Transverse colon (tissue), 3 donors: Measurements from ENCODE around the gene IL1F10.

ENCODE experiments used
- EP300 ChIP-seq: sonication (generic); formaldehyde crosslinking; IDR thresholded peaks from one replicate; pipeline ENCODE4 v1.6.1; 2017; ENCODE audit warnings: antibody characterized with exemption, low read depth
- POLR2A ChIP-seq: fragments of 450-650 bp; IDR thresholded peaks from one replicate; pipeline ENCODE4 v1.6.1; 2016; ENCODE audit warnings: antibody characterized with exemption, mild to moderate bottlenecking, moderate library complexity
- TF ChIP-seq, protein P1 (sequence below), 5 experiments: fragments of 200-600 bp in 3 of 5; fragments of 450-650 bp in 2 of 5; sonication (generic) in 3 of 5; IDR thresholded peaks; 1 replicate in 2 of 5; 2 replicates in 3 of 5; pipeline ENCODE4 v1.5.1; 2016 to 2017; ENCODE audit warnings: antibody characterized with exemption in 5 of 5, inconsistent platforms in 3 of 5, mild to moderate bottlenecking in 2 of 5, moderate library complexity in 1 of 5

DNA sequence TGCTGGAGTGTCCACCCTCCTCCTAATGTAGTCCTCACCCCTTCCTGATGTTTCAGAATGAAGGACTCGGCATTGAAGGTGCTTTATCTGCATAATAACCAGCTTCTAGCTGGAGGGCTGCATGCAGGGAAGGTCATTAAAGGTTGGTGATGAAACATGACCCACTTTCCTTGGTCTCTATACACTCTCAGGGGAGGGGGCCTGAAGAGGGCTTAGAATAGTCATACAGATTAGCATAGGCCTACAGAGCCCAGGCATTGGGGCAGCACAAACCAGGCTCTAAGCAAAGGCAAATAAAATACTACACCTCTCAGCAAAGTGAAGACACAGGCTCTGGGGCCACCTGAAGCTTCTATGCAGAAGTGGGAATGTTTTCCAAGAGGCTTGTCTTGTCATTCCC lies 7.0 kb upstream of the IL1F10 start:
- TF ChIP-seq, protein P1, sequence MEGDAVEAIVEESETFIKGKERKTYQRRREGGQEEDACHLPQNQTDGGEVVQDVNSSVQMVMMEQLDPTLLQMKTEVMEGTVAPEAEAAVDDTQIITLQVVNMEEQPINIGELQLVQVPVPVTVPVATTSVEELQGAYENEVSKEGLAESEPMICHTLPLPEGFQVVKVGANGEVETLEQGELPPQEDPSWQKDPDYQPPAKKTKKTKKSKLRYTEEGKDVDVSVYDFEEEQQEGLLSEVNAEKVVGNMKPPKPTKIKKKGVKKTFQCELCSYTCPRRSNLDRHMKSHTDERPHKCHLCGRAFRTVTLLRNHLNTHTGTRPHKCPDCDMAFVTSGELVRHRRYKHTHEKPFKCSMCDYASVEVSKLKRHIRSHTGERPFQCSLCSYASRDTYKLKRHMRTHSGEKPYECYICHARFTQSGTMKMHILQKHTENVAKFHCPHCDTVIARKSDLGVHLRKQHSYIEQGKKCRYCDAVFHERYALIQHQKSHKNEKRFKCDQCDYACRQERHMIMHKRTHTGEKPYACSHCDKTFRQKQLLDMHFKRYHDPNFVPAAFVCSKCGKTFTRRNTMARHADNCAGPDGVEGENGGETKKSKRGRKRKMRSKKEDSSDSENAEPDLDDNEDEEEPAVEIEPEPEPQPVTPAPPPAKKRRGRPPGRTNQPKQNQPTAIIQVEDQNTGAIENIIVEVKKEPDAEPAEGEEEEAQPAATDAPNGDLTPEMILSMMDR (IDR thresholded peaks at IDR 0.05), result no peak
- TF ChIP-seq EP300, result no peak
- TF ChIP-seq POLR2A, result no peak
